GM21737 (cell line): Measurements from ENCODE around the gene NAGS.
"Not testable (repeated sequence)": the region's sequence is repeated elsewhere in the genome, so short reads cannot be mapped to it uniquely, and the experiment has no call there.

Experiments used
- ATAC-seq: cut with Tn5 transposase; IDR thresholded peaks from one replicate; pipeline ENCODE4 v1.9.1; 2021; ENCODE audit warnings: mild to moderate bottlenecking, moderate library complexity; ENCODE audit not compliant: unreplicated experiment

Gene NAGS

GRCh38 chr17:44037471-44037870, 33.0 kb downstream of the NAGS start:
- ATAC-seq, result no peak

GRCh38 chr17:44038604-44039011, 34.2 kb downstream of the NAGS start:
- ATAC-seq, result no peak

- no peak for ATAC-seq
Measured at GRCh38 chr17:44039829-44040635, 35.6 kb downstream of the NAGS start.

DNA sequence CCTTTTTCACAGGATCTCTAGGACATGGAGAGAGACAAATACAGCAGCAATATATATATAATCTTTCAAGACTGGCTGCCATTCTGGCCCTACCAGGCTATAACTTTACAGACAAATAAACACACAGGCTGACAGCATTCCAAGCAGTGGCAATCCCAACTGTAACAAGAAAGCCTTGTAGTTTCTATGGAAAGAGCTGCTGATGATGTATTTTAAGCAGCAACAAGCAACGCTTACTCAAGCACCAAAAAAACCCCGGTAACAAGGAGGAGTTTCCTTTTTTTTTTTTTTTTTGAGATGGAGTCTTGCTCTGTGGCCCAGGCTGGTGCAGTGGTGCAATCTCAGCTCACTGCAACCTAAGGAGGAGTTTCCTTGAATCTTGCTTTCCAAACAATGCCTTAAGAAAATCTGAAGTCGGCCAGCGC, 38.9 kb downstream of the NAGS start:
- ATAC-seq, result no peak

DNA sequence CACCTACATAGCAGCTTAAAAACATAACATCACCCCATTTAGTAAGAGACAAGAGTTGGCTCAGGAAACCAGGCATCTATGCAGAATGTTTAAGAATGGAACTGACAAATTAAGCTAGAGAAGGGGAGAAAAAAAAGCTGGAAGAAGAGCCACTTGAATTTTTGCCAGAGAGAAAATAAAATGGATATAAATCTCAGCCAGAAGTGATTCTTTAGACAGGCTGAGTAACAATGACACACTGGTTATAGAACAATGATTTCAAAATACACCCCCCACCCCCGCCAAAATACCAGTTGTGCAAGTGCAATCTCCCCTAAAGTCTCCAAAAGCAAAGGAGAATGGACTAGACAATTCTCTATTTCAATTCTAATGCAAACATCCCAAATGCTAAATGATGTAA, 39.6 kb downstream of the NAGS start:
- ATAC-seq, result no peak

GRCh38 chr17:44045486-44045885, 41.1 kb downstream of the NAGS start:
- no peak for ATAC-seq

DNA sequence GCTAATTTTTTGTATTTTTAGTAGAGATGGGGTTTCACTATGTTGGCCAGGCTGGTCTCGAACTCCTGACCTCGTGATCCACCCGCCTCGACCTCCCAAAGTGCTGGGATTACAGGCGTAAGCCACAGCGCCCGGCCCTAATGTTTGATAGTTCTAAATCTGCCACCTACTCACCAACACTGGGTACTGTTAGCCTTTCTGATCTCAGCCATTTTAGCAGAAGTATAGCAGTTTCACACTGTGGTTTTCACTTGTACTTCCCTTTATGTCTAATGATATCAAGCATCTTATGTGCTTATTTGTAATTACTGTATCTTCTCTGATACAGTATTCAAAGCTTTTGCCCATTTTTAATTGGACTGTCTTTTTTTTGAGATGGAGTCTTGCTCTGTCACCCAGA, 42.5 kb downstream of the NAGS start:
- ATAC-seq, result not testable (repeated sequence)

GRCh38 chr17:44049294-44050060, 45.1 kb downstream of the NAGS start:
- ATAC-seq, result no peak

GRCh38 chr17:44053125-44053872, 48.9 kb downstream of the NAGS start:
- no peak for ATAC-seq
